ENCODE measurements around the gene ZNF277. TPM values are rescaled to one million over a fixed set of nuclear protein-coding genes. Genes with fewer than 3 reads are reported as not detected.

Gene ZNF277
- total and polyA plus RNA-seq, 8 donors: 13.6 to 25.3 (median 19.6) TPM

GRCh38 chr7:112262855-112263487, 56.5 kb downstream of the ZNF277 start:
- H3K9me3 ChIP-seq: no peaks in the 10 kb centered on the region
- H3K27me3 ChIP-seq: no peaks in the 10 kb centered on the region
- WGBS, 2 donors: 74 to 81% methylated on average over 2 of the region's 2 CpGs
- ATAC-seq (no peak), FAIRE-seq (no peak), DNase-seq (no peak)
- H3K4me1 ChIP-seq: peaks cover 0 to 2% (median under 1%) of the 10 kb centered on the region in 3 donors
- intact Hi-C loops (cut with DNase I): no loop called here
- no peak for TF ChIP-seq CTCF (IDR thresholded peaks at IDR 0.05)
- no peak overlapping the region for H3K27ac ChIP-seq
- no peak overlapping the region for H3K4me3 ChIP-seq
- H3K36me3 ChIP-seq: no peaks in the 10 kb centered on the region

GRCh38 chr7:112263519-112263918, 57.0 kb downstream of the ZNF277 start:
- Histone ChIP-seq H3K27me3 (no peaks in the 10 kb centered on the region), H3K9me3 (no peaks in the 10 kb centered on the region), H3K4me1 (no peaks in the 10 kb centered on the region), H3K36me3 (no peaks in the 10 kb centered on the region), H3K4me3 (no peak overlapping the region), H3K27ac (no peak overlapping the region)
- ATAC-seq: peak in 1 of 4 donors; percentile 55
- TF ChIP-seq CTCF (IDR thresholded peaks at IDR 0.05): no peak
- intact Hi-C loops (cut with DNase I): no loop called here
- DNase-seq: no peak
- no peak for FAIRE-seq

- Histone ChIP-seq H3K36me3 (no peaks in the 10 kb centered on the region), H3K4me1 (no peaks in the 10 kb centered on the region), H3K9me3 (no peaks in the 10 kb centered on the region), H3K4me3 (no peak overlapping the region), H3K27me3 (no peaks in the 10 kb centered on the region), H3K27ac (no peak overlapping the region)
- DNase-seq (no peak), ATAC-seq (no peak), FAIRE-seq (no peak)
- WGBS, 2 donors: 98% methylated on average over 3 of the region's 3 CpGs
- intact Hi-C loops (cut with DNase I): no loop called here
- TF ChIP-seq CTCF (IDR thresholded peaks at IDR 0.05): no peak
Measured at GRCh38 chr7:112266141-112266540, 59.6 kb downstream of the ZNF277 start.

- no peaks in the 10 kb centered on the region for H3K4me1 ChIP-seq
- no peaks in the 10 kb centered on the region for H3K9me3 ChIP-seq
- ATAC-seq: peak in 1 of 4 donors; percentile 35
- no peak for TF ChIP-seq CTCF (IDR thresholded peaks at IDR 0.05)
- DNase-seq: no peak
- H3K27me3 ChIP-seq: no peaks in the 10 kb centered on the region
- H3K4me3 ChIP-seq: no peak overlapping the region
- H3K36me3 ChIP-seq: no peaks in the 10 kb centered on the region
- FAIRE-seq: no peak
- WGBS, 2 donors: 84 to 93% methylated on average over 5 of the region's 5 CpGs
- intact Hi-C loops (cut with DNase I): no loop called here
- H3K27ac ChIP-seq: no peak overlapping the region
Measured at GRCh38 chr7:112266595-112267270, 60.2 kb downstream of the ZNF277 start.
